ENCODE results near the gene ELAPOR1.

The ELAPOR1 gene

DNA sequence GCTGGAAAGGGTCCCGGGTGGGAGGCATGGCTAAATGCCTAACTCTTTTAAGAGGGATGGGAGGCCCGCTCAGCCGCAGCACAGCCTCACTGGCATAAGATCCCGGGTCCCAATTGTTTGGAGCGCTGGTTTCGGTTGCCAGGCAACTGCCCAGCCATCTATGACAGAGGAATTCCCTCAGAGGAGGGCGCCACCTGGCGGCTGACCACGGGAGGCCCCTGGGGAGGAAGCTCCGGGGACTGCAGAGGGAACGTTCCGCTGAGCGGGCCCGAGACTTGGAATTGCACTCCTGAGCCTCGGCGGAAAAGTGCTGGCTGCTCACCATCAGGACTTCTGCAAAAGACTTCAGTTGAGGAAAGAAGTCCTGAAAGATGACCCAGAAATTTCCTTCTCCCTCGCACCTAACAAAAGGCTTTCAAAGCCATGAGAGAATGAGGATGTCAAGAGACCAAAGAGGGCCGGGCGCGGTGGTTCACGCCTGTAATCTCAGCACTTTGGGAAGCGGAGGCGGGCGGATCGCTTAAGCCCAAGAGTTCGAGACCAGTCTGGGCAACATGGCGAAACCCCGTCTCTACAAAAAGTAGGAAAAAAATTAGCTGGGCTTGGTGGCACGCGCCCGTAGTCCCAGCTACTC is 1.1 kb upstream of the ELAPOR1 start:
- peaks cover 6 to 10% of the 10 kb centered on the region in 2 donors for H3K27me3 ChIP-seq (ENCODE audit: control insufficient read depth in 1 of 2, insufficient read depth in 2 of 2, low read length in 2 of 2)
- peaks cover 17 to 25% of the 10 kb centered on the region in 2 donors for H3K4me1 ChIP-seq (ENCODE audit: control insufficient read depth in 1 of 2, insufficient read depth in 2 of 2, low read length in 2 of 2)
- H3K27ac ChIP-seq (ENCODE audit: low read depth, low read length): no peak overlapping the region
- no peaks in the 10 kb centered on the region for H3K36me3 ChIP-seq (ENCODE audit: control insufficient read depth in 1 of 2, insufficient read depth in 2 of 2, low read length in 2 of 2)
- no peaks in the 10 kb centered on the region for H3K9me3 ChIP-seq (ENCODE audit: control insufficient read depth in 1 of 2, low read length in 2 of 2)
- H3K4me3 ChIP-seq (ENCODE audit: low read depth in 1 of 2, low read length in 2 of 2): peak overlapping the region; percentile 44 to 83
- peak overlapping the region in 1 of 2 donors; percentile 10 for H3K9ac ChIP-seq (ENCODE audit: low read depth in 1 of 2, low read length in 2 of 2)

DNA sequence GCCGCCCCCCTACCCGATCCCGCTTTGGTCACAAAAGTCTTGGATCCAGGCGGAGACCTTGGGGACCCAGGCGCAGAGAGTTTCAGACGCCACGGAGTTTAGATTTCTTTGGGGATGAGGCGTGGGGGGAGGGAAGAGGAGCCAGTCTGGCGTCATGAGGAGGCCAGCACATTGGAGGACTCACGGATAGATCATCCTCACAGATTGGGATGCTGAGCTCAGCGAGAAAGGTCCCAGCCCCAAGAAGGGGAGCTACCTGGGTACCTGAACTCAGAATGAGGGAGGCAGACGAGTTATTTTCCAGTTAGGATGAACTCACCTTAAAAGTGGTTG is 393 bp downstream of the ELAPOR1 start:
- peak overlapping the region; percentile 75 to 83 for H3K4me3 ChIP-seq (ENCODE audit: low read depth in 1 of 2, low read length in 2 of 2)

DNA sequence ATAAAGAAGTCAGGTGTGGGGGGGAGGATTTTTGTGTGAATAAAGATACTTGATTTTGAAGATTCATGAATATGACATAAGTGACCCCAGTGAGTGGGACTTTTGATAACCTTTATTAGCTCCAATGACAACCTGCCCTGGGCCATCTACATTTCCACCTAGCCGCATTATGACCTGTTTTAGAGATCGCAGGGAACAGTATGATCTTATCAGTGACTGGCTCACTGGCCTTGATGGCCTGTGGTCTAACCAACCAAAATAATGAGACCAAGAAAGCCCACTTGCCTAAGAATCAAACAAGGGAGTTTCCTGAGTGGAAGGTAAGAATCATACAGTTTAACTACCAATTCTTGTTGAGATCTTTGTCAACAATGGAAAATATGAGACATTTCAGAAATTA is 1.8 kb downstream of the ELAPOR1 start:
- Histone ChIP-seq H3K4me1 (ENCODE audit: control insufficient read depth in 1 of 2, insufficient read depth in 2 of 2, low read length in 2 of 2) (peaks cover 17 to 29% of the 10 kb centered on the region in 2 donors), H3K27me3 (ENCODE audit: control insufficient read depth in 1 of 2, insufficient read depth in 2 of 2, low read length in 2 of 2) (peaks cover 6 to 10% of the 10 kb centered on the region in 2 donors), H3K9ac (ENCODE audit: low read depth in 1 of 2, low read length in 2 of 2) (peak overlapping the region; percentile 20 to 51), H3K36me3 (ENCODE audit: control insufficient read depth in 1 of 2, insufficient read depth in 2 of 2, low read length in 2 of 2) (no peaks in the 10 kb centered on the region), H3K27ac (ENCODE audit: low read depth, low read length) (no peak overlapping the region), H3K9me3 (ENCODE audit: control insufficient read depth in 1 of 2, low read length in 2 of 2) (no peaks in the 10 kb centered on the region), H3K4me3 (ENCODE audit: low read depth in 1 of 2, low read length in 2 of 2) (peak overlapping the region; percentile 47 to 83)

More for the DNA sequence above, 393 bp downstream of the ELAPOR1 start:
- Histone ChIP-seq H3K36me3 (ENCODE audit: control insufficient read depth in 1 of 2, insufficient read depth in 2 of 2, low read length in 2 of 2) (no peaks in the 10 kb centered on the region), H3K9me3 (ENCODE audit: control insufficient read depth in 1 of 2, low read length in 2 of 2) (no peaks in the 10 kb centered on the region), H3K27me3 (ENCODE audit: control insufficient read depth in 1 of 2, insufficient read depth in 2 of 2, low read length in 2 of 2) (peaks cover 6 to 10% of the 10 kb centered on the region in 2 donors), H3K4me1 (ENCODE audit: control insufficient read depth in 1 of 2, insufficient read depth in 2 of 2, low read length in 2 of 2) (peaks cover 17 to 29% of the 10 kb centered on the region in 2 donors), H3K27ac (ENCODE audit: low read depth, low read length) (no peak overlapping the region), H3K9ac (ENCODE audit: low read depth in 1 of 2, low read length in 2 of 2) (peak overlapping the region; percentile 61 to 73)

DNA sequence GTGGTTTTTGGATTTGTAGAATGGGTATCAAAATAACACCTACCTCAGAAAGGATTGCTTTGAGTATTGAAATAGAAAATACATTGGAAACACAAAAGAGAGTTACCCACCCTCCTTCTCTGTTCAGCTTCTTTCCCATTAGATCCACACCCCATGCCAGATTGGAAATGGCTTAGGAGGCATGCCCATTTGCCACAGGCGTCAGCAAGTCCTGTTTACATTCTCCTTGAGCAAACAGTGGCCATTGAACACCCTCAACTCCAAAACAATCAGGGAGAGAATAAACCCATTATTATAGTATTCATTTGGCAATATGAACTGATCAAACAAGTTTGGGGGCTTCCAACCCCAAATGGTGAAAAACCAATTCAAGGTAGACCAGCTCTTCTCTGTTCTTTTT is 2.4 kb downstream of the ELAPOR1 start:
- peak overlapping the region in 1 of 2 donors; percentile 83 for H3K4me3 ChIP-seq (ENCODE audit: low read depth in 1 of 2, low read length in 2 of 2)
- peak overlapping the region in 1 of 2 donors; percentile 20 for H3K9ac ChIP-seq (ENCODE audit: low read depth in 1 of 2, low read length in 2 of 2)
- H3K27me3 ChIP-seq (ENCODE audit: control insufficient read depth in 1 of 2, insufficient read depth in 2 of 2, low read length in 2 of 2): peaks cover 6 to 10% of the 10 kb centered on the region in 2 donors
- no peaks in the 10 kb centered on the region for H3K9me3 ChIP-seq (ENCODE audit: control insufficient read depth in 1 of 2, low read length in 2 of 2)
- peaks cover 17 to 29% of the 10 kb centered on the region in 2 donors for H3K4me1 ChIP-seq (ENCODE audit: control insufficient read depth in 1 of 2, insufficient read depth in 2 of 2, low read length in 2 of 2)
- H3K36me3 ChIP-seq (ENCODE audit: control insufficient read depth in 1 of 2, insufficient read depth in 2 of 2, low read length in 2 of 2): no peaks in the 10 kb centered on the region
- H3K27ac ChIP-seq (ENCODE audit: low read depth, low read length): no peak overlapping the region

DNA sequence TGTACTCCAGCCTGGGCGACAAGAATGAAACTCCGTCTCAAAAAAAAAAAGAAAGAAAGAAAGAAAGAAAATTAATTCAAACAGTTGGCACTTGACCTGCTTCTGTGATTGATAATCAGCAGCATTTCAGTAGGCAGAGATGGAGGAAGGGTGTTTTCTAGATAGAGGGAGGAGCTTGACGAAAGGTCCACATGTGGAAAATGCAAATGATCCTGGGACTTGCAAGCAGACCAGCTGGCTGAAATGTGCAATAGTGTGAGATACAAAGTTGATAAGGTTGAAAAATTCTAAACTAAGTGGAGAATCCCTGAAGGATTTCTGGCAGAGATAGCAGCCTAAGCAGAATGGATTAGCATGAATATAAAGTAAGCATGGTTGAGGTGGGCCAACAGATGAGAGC is 4.2 kb downstream of the ELAPOR1 start:
- Histone ChIP-seq H3K27ac (ENCODE audit: low read depth, low read length) (no peak overlapping the region), H3K4me1 (ENCODE audit: control insufficient read depth in 1 of 2, insufficient read depth in 2 of 2, low read length in 2 of 2) (peaks cover 6 to 20% of the 10 kb centered on the region in 2 donors), H3K27me3 (ENCODE audit: control insufficient read depth in 1 of 2, insufficient read depth in 2 of 2, low read length in 2 of 2) (peaks cover 6 to 10% of the 10 kb centered on the region in 2 donors), H3K36me3 (ENCODE audit: control insufficient read depth in 1 of 2, insufficient read depth in 2 of 2, low read length in 2 of 2) (peaks cover 0 to 3% of the 10 kb centered on the region in 2 donors), H3K9ac (ENCODE audit: low read depth in 1 of 2, low read length in 2 of 2) (no peak overlapping the region), H3K9me3 (ENCODE audit: control insufficient read depth in 1 of 2, low read length in 2 of 2) (no peaks in the 10 kb centered on the region), H3K4me3 (ENCODE audit: low read depth in 1 of 2, low read length in 2 of 2) (peak overlapping the region in 1 of 2 donors; percentile 26)

DNA sequence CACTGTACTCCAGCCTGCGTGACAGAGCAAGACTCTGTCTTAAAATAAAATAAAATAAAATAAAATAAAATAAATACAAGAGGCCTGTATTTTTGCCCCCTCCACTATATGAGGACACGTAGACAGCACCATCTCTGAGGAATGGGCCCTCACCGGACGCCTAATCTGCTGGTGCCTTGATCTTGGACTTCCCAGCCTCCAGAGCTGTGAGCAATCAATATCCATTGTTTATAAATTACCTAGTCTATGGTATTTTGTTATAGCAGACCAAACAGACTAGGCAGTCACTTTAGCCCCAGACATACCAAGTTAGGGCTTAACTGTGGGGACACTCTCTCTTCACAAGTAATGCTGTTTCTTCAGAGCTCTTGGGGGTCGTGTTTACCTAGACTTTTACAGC is 6.4 kb downstream of the ELAPOR1 start:
- Histone ChIP-seq H3K27ac (ENCODE audit: low read depth, low read length) (no peak overlapping the region), H3K36me3 (ENCODE audit: control insufficient read depth in 1 of 2, insufficient read depth in 2 of 2, low read length in 2 of 2) (peaks cover 0 to 3% of the 10 kb centered on the region in 2 donors), H3K9me3 (ENCODE audit: control insufficient read depth in 1 of 2, low read length in 2 of 2) (no peaks in the 10 kb centered on the region), H3K27me3 (ENCODE audit: control insufficient read depth in 1 of 2, insufficient read depth in 2 of 2, low read length in 2 of 2) (no peaks in the 10 kb centered on the region), H3K4me3 (ENCODE audit: low read depth in 1 of 2, low read length in 2 of 2) (no peak overlapping the region), H3K9ac (ENCODE audit: low read depth in 1 of 2, low read length in 2 of 2) (no peak overlapping the region), H3K4me1 (ENCODE audit: control insufficient read depth in 1 of 2, insufficient read depth in 2 of 2, low read length in 2 of 2) (peaks cover 0 to 4% of the 10 kb centered on the region in 2 donors)

DNA sequence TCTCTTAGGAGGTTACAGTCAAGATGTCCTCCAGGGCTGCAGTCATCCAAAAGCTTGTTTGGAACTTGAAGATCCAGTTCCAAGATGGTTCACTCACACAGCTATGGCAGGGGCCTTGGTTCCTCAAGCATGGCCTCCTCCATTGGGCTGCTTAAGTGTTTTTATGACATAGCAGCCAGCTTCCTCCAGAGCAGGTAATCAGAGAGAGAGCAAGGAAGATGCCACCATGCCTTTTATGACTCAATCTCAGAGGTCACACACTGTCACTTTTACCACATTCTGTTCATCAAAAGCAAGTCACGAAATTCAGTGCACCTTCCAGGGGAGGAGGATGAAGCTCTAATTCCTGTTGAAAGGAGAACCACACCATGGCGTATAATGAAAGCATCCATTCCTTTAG is 17.1 kb downstream of the ELAPOR1 start:
- Histone ChIP-seq H3K9ac (ENCODE audit: low read depth in 1 of 2, low read length in 2 of 2) (no peak overlapping the region), H3K4me1 (ENCODE audit: control insufficient read depth in 1 of 2, insufficient read depth in 2 of 2, low read length in 2 of 2) (peaks cover 28 to 32% of the 10 kb centered on the region in 2 donors), H3K27ac (ENCODE audit: low read depth, low read length) (no peak overlapping the region), H3K36me3 (ENCODE audit: control insufficient read depth in 1 of 2, insufficient read depth in 2 of 2, low read length in 2 of 2) (peaks cover 0 to 3% of the 10 kb centered on the region in 2 donors), H3K27me3 (ENCODE audit: control insufficient read depth in 1 of 2, insufficient read depth in 2 of 2, low read length in 2 of 2) (no peaks in the 10 kb centered on the region), H3K9me3 (ENCODE audit: control insufficient read depth in 1 of 2, low read length in 2 of 2) (no peaks in the 10 kb centered on the region), H3K4me3 (ENCODE audit: low read depth in 1 of 2, low read length in 2 of 2) (no peak overlapping the region)

DNA sequence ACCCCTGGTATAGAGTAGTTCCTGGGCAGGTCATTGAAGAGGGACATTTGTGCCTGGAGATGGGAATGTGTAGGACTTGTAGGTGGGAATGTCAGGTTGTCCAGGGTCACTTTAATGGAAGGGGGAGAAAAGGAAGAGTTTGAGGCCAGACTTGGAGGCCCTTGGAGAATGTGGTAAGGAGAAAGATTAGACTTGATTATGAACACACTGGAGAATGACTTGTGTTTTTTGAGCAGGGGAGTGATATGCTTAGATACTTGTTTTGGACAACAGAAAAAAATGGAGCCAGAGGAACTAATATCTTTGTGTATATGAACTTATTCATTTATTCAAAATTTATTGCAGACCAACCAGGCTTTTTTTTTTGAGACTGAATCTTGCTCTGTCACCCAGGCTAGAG is 17.9 kb downstream of the ELAPOR1 start:
- Histone ChIP-seq H3K27me3 (ENCODE audit: control insufficient read depth in 1 of 2, insufficient read depth in 2 of 2, low read length in 2 of 2) (no peaks in the 10 kb centered on the region), H3K9me3 (ENCODE audit: control insufficient read depth in 1 of 2, low read length in 2 of 2) (no peaks in the 10 kb centered on the region), H3K36me3 (ENCODE audit: control insufficient read depth in 1 of 2, insufficient read depth in 2 of 2, low read length in 2 of 2) (peaks cover 0 to 3% of the 10 kb centered on the region in 2 donors), H3K27ac (ENCODE audit: low read depth, low read length) (no peak overlapping the region), H3K4me3 (ENCODE audit: low read depth in 1 of 2, low read length in 2 of 2) (no peak overlapping the region), H3K4me1 (ENCODE audit: control insufficient read depth in 1 of 2, insufficient read depth in 2 of 2, low read length in 2 of 2) (peaks cover 35 to 39% of the 10 kb centered on the region in 2 donors), H3K9ac (ENCODE audit: low read depth in 1 of 2, low read length in 2 of 2) (no peak overlapping the region)

DNA sequence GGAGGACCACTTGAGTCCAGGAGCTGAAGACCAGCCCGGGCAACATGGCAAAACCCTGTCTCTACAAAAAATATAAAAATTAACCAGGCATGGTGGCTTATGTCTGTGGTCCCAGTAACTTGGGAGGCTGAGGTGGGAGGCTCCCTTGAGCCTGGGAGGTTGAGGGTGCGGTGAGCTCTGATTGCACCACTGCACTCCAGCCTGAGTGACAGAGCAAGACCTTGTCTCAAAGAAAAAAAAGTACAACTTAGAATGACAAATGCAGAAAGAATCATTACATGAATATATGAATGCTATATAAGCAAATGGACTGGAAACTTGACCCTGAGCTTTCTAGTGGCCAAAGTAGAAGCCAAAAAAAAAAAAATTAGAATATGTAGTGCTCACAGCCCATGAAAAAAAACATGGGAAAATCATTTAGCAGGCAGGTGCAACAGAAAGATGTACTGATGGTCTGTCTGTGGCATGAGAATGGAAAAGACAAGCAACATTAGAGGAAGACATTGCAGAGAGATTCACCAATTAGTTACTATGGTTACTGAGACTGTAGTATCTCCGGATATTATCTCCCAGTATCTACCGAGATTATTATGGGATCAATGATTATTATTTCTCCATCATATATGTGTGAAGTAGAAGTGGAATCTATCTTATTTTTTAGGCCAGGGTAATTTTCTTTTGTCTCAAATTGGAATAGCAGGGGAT is 19.2 kb downstream of the ELAPOR1 start:
- peak overlapping the region; percentile 79 for H3K27ac ChIP-seq (ENCODE audit: low read depth, low read length)

DNA sequence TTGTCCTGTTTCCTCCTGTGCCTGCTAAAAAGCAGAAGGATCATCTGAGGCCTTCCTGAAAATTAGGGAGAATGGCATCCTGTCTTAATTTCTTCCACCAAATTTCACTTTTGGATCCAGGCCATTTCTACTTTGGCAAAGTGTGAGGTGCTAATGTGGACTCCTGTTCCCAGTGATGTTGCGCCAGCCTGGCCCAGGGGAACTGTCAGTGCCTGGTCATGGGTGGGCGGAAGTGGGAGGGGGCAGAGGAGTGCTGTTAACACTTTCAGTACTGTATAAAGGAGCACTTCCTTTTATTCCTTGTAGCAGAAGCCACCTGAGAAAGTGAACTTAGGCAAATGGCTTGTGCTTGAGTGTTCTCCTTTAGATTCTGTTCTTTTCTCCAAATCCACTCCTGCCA is 19.9 kb downstream of the ELAPOR1 start:
- peaks cover 38 to 49% of the 10 kb centered on the region in 2 donors for H3K4me1 ChIP-seq (ENCODE audit: control insufficient read depth in 1 of 2, insufficient read depth in 2 of 2, low read length in 2 of 2)
- H3K4me3 ChIP-seq (ENCODE audit: low read depth in 1 of 2, low read length in 2 of 2): peak overlapping the region in 1 of 2 donors; percentile 63
- H3K36me3 ChIP-seq (ENCODE audit: control insufficient read depth in 1 of 2, insufficient read depth in 2 of 2, low read length in 2 of 2): peaks cover 0 to 3% of the 10 kb centered on the region in 2 donors
- peak overlapping the region; percentile 79 for H3K27ac ChIP-seq (ENCODE audit: low read depth, low read length)
- no peaks in the 10 kb centered on the region for H3K27me3 ChIP-seq (ENCODE audit: control insufficient read depth in 1 of 2, insufficient read depth in 2 of 2, low read length in 2 of 2)
- peak overlapping the region in 1 of 2 donors; percentile 56 for H3K9ac ChIP-seq (ENCODE audit: low read depth in 1 of 2, low read length in 2 of 2)
- H3K9me3 ChIP-seq (ENCODE audit: control insufficient read depth in 1 of 2, low read length in 2 of 2): no peaks in the 10 kb centered on the region

More for the DNA sequence above, 19.2 kb downstream of the ELAPOR1 start:
- H3K4me3 ChIP-seq (ENCODE audit: low read depth in 1 of 2, low read length in 2 of 2): no peak overlapping the region
- H3K36me3 ChIP-seq (ENCODE audit: control insufficient read depth in 1 of 2, insufficient read depth in 2 of 2, low read length in 2 of 2): peaks cover 0 to 3% of the 10 kb centered on the region in 2 donors
- H3K9ac ChIP-seq (ENCODE audit: low read depth in 1 of 2, low read length in 2 of 2): no peak overlapping the region
- no peaks in the 10 kb centered on the region for H3K9me3 ChIP-seq (ENCODE audit: control insufficient read depth in 1 of 2, low read length in 2 of 2)
- peaks cover 38 to 45% of the 10 kb centered on the region in 2 donors for H3K4me1 ChIP-seq (ENCODE audit: control insufficient read depth in 1 of 2, insufficient read depth in 2 of 2, low read length in 2 of 2)
- no peaks in the 10 kb centered on the region for H3K27me3 ChIP-seq (ENCODE audit: control insufficient read depth in 1 of 2, insufficient read depth in 2 of 2, low read length in 2 of 2)
